HG03442 (cell line): ENCODE results near the gene CTNNA2.

Experiments
- ATAC-seq: cut with Tn5 transposase; IDR thresholded peaks from one replicate; pipeline ENCODE4 v1.9.1; 2021; ENCODE audit warnings: mild to moderate bottlenecking, moderate library complexity; ENCODE audit not compliant: unreplicated experiment

The CTNNA2 gene

GRCh38 chr2:80420530-80421208 lies 907.8 kb downstream of the CTNNA2 start:
- ATAC-seq, result no peak

GRCh38 chr2:80429251-80429650 lies 916.4 kb downstream of the CTNNA2 start:
- ATAC-seq, result no peak

DNA sequence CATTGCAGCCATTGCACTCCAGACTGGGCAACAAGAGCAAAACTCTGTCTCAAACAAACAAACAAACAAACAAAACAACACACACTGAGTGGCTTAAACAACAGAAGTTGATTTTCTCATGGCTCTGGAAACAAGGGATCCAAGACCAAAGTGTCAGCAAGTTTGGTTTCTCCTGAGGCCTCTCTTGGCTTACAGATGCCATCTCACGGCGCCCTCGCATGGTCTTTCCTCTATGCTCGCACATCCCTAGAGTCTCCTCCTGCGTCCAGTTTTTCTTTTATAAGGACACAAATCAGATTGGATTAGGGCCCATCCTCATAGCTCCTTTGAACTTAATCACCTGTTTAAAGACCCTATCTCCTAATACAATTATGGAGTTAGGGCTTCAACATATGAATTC lies 925.1 kb downstream of the CTNNA2 start:
- ATAC-seq, result no peak

- ATAC-seq, result no peak
These were observed 925.8 kb downstream of the CTNNA2 start for GRCh38 chr2:80438686-80439085.

GRCh38 chr2:80454628-80455027 lies 941.8 kb downstream of the CTNNA2 start:
- no peak for ATAC-seq

- no peak for ATAC-seq
These were observed 946.2 kb downstream of the CTNNA2 start for GRCh38 chr2:80459028-80459427.

DNA sequence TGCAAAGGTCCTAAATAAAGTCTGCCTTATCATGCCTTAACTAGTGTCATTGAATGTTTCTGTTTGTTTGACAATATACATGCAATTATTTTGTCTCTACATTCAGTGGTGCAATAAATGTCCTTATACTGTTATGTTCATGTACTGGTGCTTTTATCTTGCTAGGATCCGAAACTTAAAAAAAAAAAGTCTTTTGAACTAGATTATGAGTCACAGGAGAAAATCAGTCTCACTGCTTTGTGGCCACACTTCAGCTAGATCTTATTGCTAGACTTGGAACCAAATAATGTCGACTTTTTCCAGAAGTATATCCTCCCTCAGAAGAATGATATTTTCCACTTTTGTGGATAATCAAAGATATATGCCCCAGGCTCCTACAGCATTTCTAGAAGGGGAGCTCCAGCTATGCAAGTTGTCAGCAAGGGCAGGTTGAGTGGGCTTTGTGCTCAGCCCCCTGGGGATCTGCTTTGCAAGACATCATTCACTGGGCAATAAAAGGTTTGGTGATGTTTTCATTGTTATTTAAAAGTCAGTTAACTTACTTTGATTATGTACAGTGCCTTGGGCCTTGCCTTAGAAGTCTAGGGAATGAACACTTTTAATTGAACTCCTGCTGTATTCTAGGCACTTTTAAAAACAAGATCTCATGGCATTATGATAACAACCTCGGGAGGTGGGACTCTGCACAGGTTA lies 948.8 kb downstream of the CTNNA2 start:
- ATAC-seq, result no peak

DNA sequence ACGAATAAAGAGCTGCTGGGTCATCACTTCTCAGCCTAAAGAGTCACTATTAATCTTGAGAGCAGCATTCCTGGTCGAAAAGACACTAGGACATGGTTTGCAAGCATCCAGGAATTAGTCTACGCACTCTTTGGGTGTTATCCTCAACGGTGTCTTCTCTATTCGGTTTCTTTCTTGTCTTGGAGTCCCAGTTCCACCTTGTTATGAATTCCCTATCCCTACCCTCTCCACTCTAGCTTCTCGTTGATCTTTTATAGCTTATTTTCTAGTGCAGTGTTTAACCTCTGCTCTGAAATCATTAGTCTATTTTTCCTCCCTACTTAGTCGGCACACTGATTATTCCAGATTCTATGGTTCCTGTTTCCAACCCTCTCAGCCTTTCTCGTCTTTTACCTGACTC lies 949.8 kb downstream of the CTNNA2 start:
- ATAC-seq, result no peak

- no peak for ATAC-seq
These were observed 951.4 kb downstream of the CTNNA2 start for GRCh38 chr2:80464275-80464674.

DNA sequence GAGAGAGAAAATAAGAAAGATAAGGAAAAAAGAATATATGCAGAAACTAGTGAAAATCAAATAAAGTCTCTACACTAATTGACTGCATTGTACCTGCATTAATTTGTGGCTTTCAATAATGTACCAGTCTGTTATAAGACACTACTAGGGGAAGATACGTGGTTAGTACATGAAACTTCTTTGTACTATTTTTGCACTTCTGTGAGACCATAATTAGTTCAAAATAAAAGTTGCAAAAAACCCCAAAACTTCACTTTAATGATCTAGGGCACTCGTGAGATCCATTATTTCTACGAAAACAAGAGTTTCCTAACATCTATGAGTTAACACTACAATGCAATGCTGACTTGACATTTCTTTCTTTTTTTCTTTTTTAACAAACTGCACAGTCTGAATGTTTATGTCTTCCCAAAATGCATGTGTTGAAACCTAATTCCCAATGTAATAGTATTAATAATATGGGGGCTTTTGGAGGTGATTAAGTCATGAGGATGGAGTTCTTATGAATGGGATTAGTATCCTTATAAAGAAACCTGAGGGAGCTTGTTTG lies 954.5 kb downstream of the CTNNA2 start:
- ATAC-seq, result no peak

DNA sequence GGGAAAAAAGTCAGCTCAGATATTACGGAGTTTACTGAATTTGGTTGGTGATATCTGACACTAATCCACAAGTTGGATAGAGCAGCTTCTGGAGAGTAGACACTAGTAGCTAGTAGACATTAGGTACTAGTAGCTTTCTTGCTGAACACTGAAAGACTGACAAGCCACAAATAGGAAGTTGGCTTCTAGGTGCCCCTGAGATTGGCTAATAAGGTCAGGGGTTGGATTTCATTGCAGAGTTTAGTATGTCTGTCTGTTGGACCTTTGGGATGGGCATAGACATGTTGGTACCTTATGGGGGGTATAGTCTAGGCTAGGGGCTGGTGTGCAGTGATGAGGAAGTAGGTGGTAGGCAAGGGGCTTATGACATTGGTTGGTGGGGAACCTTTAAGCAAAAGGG lies 956.6 kb downstream of the CTNNA2 start:
- ATAC-seq, result no peak

GRCh38 chr2:80473069-80473468 lies 960.2 kb downstream of the CTNNA2 start:
- ATAC-seq, result no peak

- no peak for ATAC-seq
These were observed 960.9 kb downstream of the CTNNA2 start for GRCh38 chr2:80473796-80474195.

DNA sequence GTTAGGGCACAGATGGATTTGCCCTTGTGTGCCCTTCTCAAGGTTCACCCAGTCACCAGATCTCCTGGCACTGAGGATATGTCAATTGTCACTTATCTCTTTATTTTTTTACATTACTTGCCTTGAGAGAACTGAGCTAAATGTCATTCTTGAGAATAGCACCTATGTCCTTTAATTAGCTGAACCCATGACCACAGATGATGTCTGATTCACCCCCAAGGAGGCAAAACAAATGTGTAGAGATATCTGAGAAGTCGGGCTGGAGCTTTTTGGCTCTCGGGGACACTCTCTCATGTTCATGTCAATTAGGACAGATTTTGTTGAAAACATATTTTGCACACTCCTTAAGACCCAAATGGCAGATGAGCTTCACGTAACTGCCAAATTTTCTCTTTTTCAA lies 963.1 kb downstream of the CTNNA2 start:
- no peak for ATAC-seq

DNA sequence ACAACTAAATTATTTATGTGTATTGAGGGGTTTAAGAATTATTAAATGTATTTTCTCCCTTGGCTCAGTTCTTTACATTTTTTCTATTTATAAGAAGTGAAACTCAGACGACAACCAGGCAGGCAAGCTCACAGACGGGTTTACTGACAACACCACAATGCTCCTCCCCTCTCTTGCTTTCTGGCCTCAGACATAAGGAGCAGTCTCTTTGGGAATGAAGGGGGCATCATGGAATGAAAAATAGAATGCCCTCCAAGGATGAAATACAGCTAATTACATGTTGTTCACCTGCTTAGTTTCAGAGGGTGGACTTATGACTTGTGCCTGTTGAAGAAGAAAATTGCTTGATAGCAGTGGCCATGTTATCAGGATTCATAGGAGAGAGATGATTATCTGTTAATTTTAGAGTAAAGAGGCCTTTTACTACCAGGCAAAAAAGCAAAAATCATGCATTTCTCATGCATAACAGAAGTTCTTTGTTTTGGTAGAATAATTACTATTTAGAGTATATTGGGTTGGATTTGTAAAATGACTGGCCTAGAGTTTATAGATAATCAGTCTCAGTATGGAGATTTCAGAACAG lies 963.8 kb downstream of the CTNNA2 start:
- no peak for ATAC-seq

DNA sequence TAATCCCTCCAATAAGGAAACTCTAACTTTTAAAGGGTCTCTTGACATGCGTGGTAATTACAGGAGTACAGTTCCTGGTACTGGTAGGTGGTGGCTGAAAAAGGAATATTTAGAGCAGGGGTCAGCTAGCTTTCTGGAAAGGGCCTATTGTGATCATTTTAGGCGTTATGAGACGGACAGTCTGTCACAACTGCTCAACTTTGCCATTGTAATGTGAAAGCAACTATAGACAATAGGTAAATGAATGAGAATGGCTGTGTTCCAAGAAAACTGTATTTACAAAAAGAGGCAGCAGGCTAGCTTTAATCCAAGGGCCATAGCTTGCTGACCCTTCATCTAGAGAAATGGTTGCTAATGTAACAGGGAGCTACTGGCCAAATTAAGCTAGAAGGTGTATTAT lies 969.4 kb downstream of the CTNNA2 start:
- no peak for ATAC-seq

DNA sequence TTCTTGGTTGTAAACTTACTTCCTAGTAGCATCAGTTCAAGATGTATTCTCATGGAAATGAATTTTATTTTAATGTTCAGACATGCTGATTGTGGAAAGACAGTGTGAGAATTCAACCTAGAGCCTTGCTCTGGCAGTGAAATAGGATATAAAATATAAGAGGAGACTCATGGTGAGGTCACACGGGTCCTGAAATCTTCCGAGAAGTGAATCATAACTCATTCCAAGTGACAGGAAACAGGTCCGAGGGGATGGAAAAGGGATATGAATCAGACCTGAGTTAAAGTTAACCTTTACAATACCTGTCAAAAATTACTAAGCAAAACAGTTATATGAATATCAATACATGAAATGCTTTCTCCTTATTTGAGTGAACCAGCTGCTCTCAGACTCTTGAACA lies 976.9 kb downstream of the CTNNA2 start:
- ATAC-seq, result no peak

- no peak for ATAC-seq
These were observed 978.1 kb downstream of the CTNNA2 start for GRCh38 chr2:80490964-80491363.

GRCh38 chr2:80496346-80496745 lies 983.5 kb downstream of the CTNNA2 start:
- no peak for ATAC-seq

GRCh38 chr2:80496775-80497174 lies 983.9 kb downstream of the CTNNA2 start:
- no peak for ATAC-seq

DNA sequence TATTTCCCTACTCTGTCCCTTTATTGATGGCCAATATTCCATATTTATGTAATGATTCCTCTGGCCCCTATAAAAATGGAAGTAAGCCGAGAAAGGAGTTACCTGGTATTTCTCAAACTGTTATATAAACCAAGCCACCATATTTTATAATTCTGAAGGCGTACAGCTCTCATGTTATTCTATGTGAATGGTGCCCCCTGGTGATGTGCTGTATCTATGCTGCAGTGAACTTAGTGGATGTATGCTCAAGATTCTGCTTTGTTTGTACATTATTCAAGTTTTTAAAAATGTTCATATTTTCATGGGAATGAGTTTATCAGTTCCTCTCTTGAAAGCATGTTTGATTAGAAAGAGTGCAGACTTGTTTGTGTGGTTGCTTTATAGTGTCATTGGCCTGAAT lies 986.2 kb downstream of the CTNNA2 start:
- no peak for ATAC-seq
